Measurements from ENCODE around the gene MPO.

MPO gene

GRCh38 chr17:58315750-58316149 is 35.0 kb upstream of the MPO start:
- peak in 1 of 2 donors; percentile 5 for DNase-seq (ENCODE audit: low spot score in 2 of 2)
- peak overlapping the region; percentile 5 for H3K27ac Mint-ChIP-seq (ENCODE audit: low read depth)
- no peaks in the 10 kb centered on the region for H3K9me3 Mint-ChIP-seq
- peaks cover 13% of the 10 kb centered on the region for H3K4me1 Mint-ChIP-seq
- no peak overlapping the region for H3K4me3 Mint-ChIP-seq
- H3K36me3 Mint-ChIP-seq (ENCODE audit: insufficient read depth), result peaks cover 37% of the 10 kb centered on the region
- H3K27me3 Mint-ChIP-seq, result no peaks in the 10 kb centered on the region
- no peak for ATAC-seq (replicated peaks; ENCODE audit: extremely low read depth, poor library complexity, severe bottlenecking)

GRCh38 chr17:58315281-58315711 is 34.6 kb upstream of the MPO start:
- peaks cover 37% of the 10 kb centered on the region for H3K36me3 Mint-ChIP-seq (ENCODE audit: insufficient read depth)
- no peaks in the 10 kb centered on the region for H3K9me3 Mint-ChIP-seq
- peak overlapping the region; percentile 5 for H3K27ac Mint-ChIP-seq (ENCODE audit: low read depth)
- ATAC-seq (replicated peaks; ENCODE audit: extremely low read depth, poor library complexity, severe bottlenecking) (no peak), DNase-seq (ENCODE audit: low spot score in 2 of 2) (peak in 1 of 2 donors; percentile 10)
- H3K4me3 Mint-ChIP-seq, result no peak overlapping the region
- no peaks in the 10 kb centered on the region for H3K27me3 Mint-ChIP-seq
- peaks cover 13% of the 10 kb centered on the region for H3K4me1 Mint-ChIP-seq

- Mint-ChIP-seq H3K4me3 (no peak overlapping the region), H3K4me1 (peaks cover 13% of the 10 kb centered on the region), H3K9me3 (no peaks in the 10 kb centered on the region), H3K27ac (ENCODE audit: low read depth) (no peak overlapping the region), H3K36me3 (ENCODE audit: insufficient read depth) (peaks cover 35% of the 10 kb centered on the region), H3K27me3 (no peaks in the 10 kb centered on the region)
- ATAC-seq (replicated peaks; ENCODE audit: extremely low read depth, poor library complexity, severe bottlenecking), result no peak
- DNase-seq (ENCODE audit: low spot score in 2 of 2), result peak in 1 of 2 donors; percentile 8
These were observed 33.9 kb upstream of the MPO start for GRCh38 chr17:58314706-58315015.

GRCh38 chr17:58313815-58314705 is 33.3 kb upstream of the MPO start:
- H3K9me3 Mint-ChIP-seq, result no peaks in the 10 kb centered on the region
- ATAC-seq (replicated peaks; ENCODE audit: extremely low read depth, poor library complexity, severe bottlenecking) (no peak), DNase-seq (ENCODE audit: low spot score in 2 of 2) (peak in 1 of 2 donors; percentile 10)
- H3K4me1 Mint-ChIP-seq, result peaks cover 13% of the 10 kb centered on the region
- H3K27ac Mint-ChIP-seq (ENCODE audit: low read depth), result no peak overlapping the region
- H3K27me3 Mint-ChIP-seq, result no peaks in the 10 kb centered on the region
- H3K36me3 Mint-ChIP-seq (ENCODE audit: insufficient read depth), result peaks cover 33% of the 10 kb centered on the region
- H3K4me3 Mint-ChIP-seq, result no peak overlapping the region

DNA sequence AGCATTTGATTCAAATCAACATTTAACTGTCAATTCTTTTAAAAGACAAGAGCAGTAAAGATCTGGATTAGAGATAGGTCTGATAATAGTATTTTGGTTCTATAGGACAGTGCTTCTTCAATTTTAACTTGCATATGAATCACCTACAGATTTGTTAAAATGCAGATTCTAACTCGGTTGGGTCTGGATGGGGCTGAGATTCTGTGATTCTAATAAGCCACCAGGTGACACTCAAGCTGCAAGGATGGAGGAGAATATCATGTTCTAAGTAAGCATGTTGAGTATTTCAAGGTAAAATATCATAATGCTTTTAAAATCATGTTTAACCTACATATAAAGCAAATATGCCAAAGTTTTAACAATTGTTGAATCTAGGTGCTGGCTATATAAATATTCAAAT is 32.1 kb upstream of the MPO start:
- no peaks in the 10 kb centered on the region for H3K9me3 Mint-ChIP-seq
- DNase-seq (ENCODE audit: low spot score in 2 of 2) (no peak), ATAC-seq (replicated peaks; ENCODE audit: extremely low read depth, poor library complexity, severe bottlenecking) (no peak)
- H3K36me3 Mint-ChIP-seq (ENCODE audit: insufficient read depth), result peaks cover 30% of the 10 kb centered on the region
- H3K4me3 Mint-ChIP-seq, result no peak overlapping the region
- H3K4me1 Mint-ChIP-seq, result peaks cover 8% of the 10 kb centered on the region
- H3K27me3 Mint-ChIP-seq, result no peaks in the 10 kb centered on the region
- H3K27ac Mint-ChIP-seq (ENCODE audit: low read depth), result peak overlapping the region; percentile 90

- DNase-seq (ENCODE audit: low spot score in 2 of 2), result peak; percentile 7 to 9
- H3K27ac Mint-ChIP-seq (ENCODE audit: low read depth), result peak overlapping the region; percentile 90
- no peak overlapping the region for H3K4me3 Mint-ChIP-seq
- peaks cover 1% of the 10 kb centered on the region for H3K4me1 Mint-ChIP-seq
- peaks cover 25% of the 10 kb centered on the region for H3K36me3 Mint-ChIP-seq (ENCODE audit: insufficient read depth)
- H3K27me3 Mint-ChIP-seq, result no peaks in the 10 kb centered on the region
- H3K9me3 Mint-ChIP-seq, result no peaks in the 10 kb centered on the region
- no peak for ATAC-seq (replicated peaks; ENCODE audit: extremely low read depth, poor library complexity, severe bottlenecking)
These were observed 31.4 kb upstream of the MPO start for GRCh38 chr17:58312021-58312630.

- no peak overlapping the region for H3K27ac Mint-ChIP-seq (ENCODE audit: low read depth)
- DNase-seq (ENCODE audit: low spot score in 2 of 2) (peak in 1 of 2 donors; percentile 9), ATAC-seq (replicated peaks; ENCODE audit: extremely low read depth, poor library complexity, severe bottlenecking) (no peak)
- no peaks in the 10 kb centered on the region for H3K27me3 Mint-ChIP-seq
- no peak overlapping the region for H3K4me3 Mint-ChIP-seq
- no peaks in the 10 kb centered on the region for H3K9me3 Mint-ChIP-seq
- peaks cover 23% of the 10 kb centered on the region for H3K36me3 Mint-ChIP-seq (ENCODE audit: insufficient read depth)
- no peaks in the 10 kb centered on the region for H3K4me1 Mint-ChIP-seq
These were observed 30.7 kb upstream of the MPO start for GRCh38 chr17:58311429-58311894.

DNA sequence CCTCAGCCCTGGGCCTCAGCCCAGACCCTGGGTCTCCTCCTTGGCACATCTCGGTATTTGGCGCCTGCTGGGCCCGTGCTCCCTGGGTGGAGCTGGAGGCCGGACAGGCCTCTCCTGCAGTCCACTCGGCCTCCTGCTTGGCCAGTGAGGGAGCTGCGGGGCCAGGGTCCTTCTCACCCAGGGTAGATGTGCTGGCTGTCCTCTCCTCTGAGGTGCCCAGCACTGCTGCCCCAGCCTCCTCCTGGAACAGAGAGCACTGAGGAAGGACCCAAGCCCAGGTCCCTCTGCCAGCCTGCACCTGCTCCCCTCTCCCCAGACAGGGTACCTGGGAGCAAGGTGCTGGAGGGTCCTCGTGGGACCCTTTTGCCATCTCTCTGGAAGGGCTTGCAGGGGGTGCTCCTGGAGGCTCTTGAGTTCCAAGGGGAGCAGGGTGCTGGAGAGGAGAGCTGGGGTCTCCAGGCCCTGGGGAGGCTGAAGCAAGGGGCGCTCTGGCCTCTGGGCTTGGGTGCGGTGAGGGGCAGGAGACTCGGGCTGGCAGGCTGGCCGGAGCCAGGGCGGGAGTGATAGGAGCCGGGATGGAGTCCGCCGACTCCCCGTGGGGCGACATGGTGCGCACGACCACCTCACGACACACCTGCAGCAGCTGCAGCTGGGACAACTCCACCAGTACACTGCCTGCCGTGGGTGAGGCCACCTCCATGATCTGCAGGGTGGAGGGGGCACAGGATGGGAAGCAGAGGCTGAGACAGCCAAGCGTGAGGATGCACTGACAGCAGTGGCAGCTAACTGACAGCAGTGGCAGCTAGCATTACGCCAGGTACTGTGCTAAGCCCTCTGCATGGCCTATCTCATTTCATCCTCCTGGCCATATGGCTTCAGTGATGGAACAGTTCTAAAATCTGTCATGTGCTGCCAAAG is 30.0 kb upstream of the MPO start:
- no peak for ATAC-seq (replicated peaks; ENCODE audit: extremely low read depth, poor library complexity, severe bottlenecking)
- Mint-ChIP-seq H3K27ac (ENCODE audit: low read depth) (no peak overlapping the region), H3K36me3 (ENCODE audit: insufficient read depth) (peaks cover 23% of the 10 kb centered on the region), H3K9me3 (no peaks in the 10 kb centered on the region), H3K4me1 (no peaks in the 10 kb centered on the region), H3K27me3 (no peaks in the 10 kb centered on the region), H3K4me3 (no peak overlapping the region)
- DNase-seq (ENCODE audit: low spot score in 2 of 2), result peak in 1 of 2 donors; percentile 9

DNA sequence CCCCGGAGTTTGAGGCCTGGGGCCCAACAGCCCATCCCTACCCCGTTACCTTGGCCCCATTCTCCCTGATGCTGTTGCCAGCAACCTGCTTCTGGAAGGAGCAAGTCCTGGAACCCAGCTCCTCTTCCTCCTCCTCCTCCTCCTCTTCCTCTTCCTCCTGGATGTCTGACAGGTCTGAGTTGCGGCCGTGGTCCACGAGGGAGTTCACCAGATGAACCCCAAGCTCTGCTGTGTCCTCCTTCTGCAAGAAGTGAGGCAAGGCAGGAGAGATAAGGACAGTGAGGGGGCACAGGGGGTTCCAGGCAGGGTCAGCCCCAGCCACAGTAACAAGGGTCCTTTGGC is 29.2 kb upstream of the MPO start:
- no peaks in the 10 kb centered on the region for H3K4me1 Mint-ChIP-seq
- DNase-seq (ENCODE audit: low spot score in 2 of 2) (peak in 1 of 2 donors; percentile 6), ATAC-seq (replicated peaks; ENCODE audit: extremely low read depth, poor library complexity, severe bottlenecking) (no peak)
- H3K36me3 Mint-ChIP-seq (ENCODE audit: insufficient read depth), result peaks cover 22% of the 10 kb centered on the region
- no peaks in the 10 kb centered on the region for H3K9me3 Mint-ChIP-seq
- no peak overlapping the region for H3K27ac Mint-ChIP-seq (ENCODE audit: low read depth)
- no peaks in the 10 kb centered on the region for H3K27me3 Mint-ChIP-seq
- H3K4me3 Mint-ChIP-seq, result no peak overlapping the region

- Mint-ChIP-seq H3K27ac (ENCODE audit: low read depth) (no peak overlapping the region), H3K27me3 (no peaks in the 10 kb centered on the region), H3K36me3 (ENCODE audit: insufficient read depth) (peaks cover 20% of the 10 kb centered on the region), H3K9me3 (no peaks in the 10 kb centered on the region), H3K4me1 (peaks cover 2% of the 10 kb centered on the region), H3K4me3 (no peak overlapping the region)
- ATAC-seq (replicated peaks; ENCODE audit: extremely low read depth, poor library complexity, severe bottlenecking), result no peak
- peak in 1 of 2 donors; percentile 8 for DNase-seq (ENCODE audit: low spot score in 2 of 2)
These were observed 28.5 kb upstream of the MPO start for GRCh38 chr17:58308985-58309917.

- peaks cover 5% of the 10 kb centered on the region for H3K4me1 Mint-ChIP-seq
- no peaks in the 10 kb centered on the region for H3K27me3 Mint-ChIP-seq
- DNase-seq (ENCODE audit: low spot score in 2 of 2) (peak in 1 of 2 donors; percentile 8), ATAC-seq (replicated peaks; ENCODE audit: extremely low read depth, poor library complexity, severe bottlenecking) (no peak)
- H3K4me3 Mint-ChIP-seq, result no peak overlapping the region
- no peak overlapping the region for H3K27ac Mint-ChIP-seq (ENCODE audit: low read depth)
- H3K9me3 Mint-ChIP-seq, result no peaks in the 10 kb centered on the region
- peaks cover 14% of the 10 kb centered on the region for H3K36me3 Mint-ChIP-seq (ENCODE audit: insufficient read depth)
These were observed 27.6 kb upstream of the MPO start for GRCh38 chr17:58308173-58308984.

All from central memory CD8-positive, alpha-beta T cell (primary cell).